GM12874 (cell line): Measurements from ENCODE around the gene CFAP65.

Experiments
- TF ChIP-seq, protein P1 (sequence below): IDR thresholded peaks from 2 replicates; pipeline ENCODE4 v1.5.1; 2011; ENCODE audit warnings: low read depth, mild to moderate bottlenecking, control low read depth, low read length, moderate library complexity; ENCODE audit not compliant: insufficient read depth

Gene CFAP65

DNA sequence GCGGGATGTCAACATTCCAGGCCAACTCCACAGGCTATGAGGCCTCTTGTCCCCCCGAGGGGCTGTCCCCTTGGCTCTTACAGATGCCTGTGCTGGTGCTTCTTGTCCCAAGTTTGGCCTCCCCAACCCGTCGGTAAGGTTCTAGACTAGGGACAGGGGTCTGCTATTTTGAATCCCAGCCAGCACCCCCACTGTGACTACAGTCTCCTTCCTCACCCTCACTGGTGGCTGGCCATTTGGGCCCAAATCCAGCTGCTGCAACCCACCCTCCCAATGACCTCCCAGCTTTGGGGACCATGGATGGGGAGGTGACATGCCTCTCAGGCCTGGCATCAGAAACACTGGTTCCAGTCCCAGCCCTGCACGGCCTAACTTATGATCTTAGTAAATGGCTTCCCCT, 18.7 kb downstream of the CFAP65 start:
- TF ChIP-seq, protein P1, sequence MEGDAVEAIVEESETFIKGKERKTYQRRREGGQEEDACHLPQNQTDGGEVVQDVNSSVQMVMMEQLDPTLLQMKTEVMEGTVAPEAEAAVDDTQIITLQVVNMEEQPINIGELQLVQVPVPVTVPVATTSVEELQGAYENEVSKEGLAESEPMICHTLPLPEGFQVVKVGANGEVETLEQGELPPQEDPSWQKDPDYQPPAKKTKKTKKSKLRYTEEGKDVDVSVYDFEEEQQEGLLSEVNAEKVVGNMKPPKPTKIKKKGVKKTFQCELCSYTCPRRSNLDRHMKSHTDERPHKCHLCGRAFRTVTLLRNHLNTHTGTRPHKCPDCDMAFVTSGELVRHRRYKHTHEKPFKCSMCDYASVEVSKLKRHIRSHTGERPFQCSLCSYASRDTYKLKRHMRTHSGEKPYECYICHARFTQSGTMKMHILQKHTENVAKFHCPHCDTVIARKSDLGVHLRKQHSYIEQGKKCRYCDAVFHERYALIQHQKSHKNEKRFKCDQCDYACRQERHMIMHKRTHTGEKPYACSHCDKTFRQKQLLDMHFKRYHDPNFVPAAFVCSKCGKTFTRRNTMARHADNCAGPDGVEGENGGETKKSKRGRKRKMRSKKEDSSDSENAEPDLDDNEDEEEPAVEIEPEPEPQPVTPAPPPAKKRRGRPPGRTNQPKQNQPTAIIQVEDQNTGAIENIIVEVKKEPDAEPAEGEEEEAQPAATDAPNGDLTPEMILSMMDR = no peak

DNA sequence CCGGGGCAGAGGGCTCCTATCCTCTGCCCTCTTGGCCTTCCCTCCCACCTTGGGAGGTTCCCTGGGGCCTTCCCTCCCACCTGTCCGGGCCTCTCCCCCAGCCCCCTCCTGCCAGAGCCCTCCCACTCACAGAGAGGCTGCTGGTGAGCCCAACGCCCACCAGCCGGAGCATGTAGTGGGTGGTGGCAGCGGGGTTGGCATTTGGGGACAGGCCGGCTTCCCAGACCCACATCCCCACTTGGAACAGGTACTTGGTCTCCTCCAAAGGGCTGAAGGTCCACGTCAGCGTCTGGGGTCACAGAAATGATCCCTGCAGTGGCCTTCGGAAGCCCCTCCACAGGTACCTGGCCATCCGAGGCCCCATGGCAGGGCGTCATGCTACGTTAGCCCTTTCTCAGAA, 19.3 kb downstream of the CFAP65 start:
- TF ChIP-seq, protein P1 = no peak

GRCh38 chr2:219021591-219021990, 19.7 kb downstream of the CFAP65 start:
- TF ChIP-seq, protein P1 = no peak

DNA sequence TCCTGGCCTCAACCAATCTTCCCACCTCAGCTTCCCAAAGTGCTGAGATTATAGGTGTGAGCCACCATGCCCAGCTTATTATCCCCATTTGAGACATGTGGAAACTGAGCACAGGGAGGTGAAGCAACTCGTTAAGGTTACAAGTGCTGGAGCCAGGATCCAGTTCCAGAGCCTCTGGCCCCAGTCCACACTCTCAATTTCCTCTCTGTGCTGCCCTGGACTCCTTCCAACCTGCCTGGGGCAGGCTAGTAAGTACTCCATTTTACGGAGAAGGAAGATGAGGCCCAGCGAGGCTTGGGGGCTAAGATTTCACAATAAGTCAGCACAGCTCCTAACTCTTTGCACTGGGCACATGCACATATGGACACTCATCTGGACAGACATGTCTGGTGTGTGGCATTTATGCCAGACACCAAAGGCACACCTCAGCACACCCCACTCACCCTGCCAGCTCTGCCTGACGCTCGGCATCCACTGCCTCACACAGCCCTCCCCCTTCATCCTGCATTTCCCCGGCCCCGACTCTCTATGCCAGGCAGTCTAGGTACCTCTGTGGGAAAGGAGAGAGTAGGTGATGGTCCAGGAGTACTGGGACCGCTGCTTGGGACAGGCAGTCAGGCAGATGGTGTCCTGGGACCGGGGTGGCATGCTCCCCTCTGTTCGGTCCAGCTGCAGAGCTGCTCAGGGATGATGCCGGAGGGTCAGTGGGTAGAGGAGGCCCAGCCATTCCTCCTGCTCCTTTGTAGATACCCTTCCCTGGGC, 20.5 kb downstream of the CFAP65 start:
- TF ChIP-seq, protein P1 = no peak

GRCh38 chr2:219019436-219019835, 21.9 kb downstream of the CFAP65 start:
- TF ChIP-seq, protein P1 = no peak

DNA sequence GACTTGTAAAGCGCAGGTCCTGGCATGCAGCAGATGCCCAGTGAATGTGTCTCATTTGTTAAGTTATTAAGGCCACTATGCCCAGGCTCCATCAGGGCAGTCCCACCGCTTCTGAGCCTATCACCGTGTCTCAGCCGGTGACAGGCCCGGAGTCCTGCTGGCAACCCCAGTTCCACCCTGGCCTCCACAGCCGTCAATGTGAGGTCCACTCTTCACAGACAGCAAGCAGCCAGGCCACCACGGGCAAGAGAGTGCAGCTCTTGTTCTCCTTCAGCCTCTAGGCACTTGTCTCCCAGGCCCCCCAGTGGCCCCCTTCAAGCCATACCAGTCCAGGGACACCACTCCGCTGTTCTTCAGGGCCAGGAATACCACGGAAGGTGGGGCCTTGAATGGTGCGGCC, 22.6 kb downstream of the CFAP65 start:
- TF ChIP-seq, protein P1 = no peak

GRCh38 chr2:219018286-219018685, 23.0 kb downstream of the CFAP65 start:
- TF ChIP-seq, protein P1 = no peak
